Neural progenitor cell (in vitro differentiated cells): Measurements from ENCODE around the gene KHDC3L. TPM values are rescaled to one million over a fixed set of nuclear protein-coding genes. Genes with fewer than 3 reads are reported as not detected.

Experiments
- DNase-seq: peaks from one replicate; pipeline ENCODE4 v3.0.0-alpha.2; 2016; ENCODE audit warnings: low spot score
- H2AFZ ChIP-seq: fragments of 200-600 bp; sonication (generic); replicated peaks from 2 replicates; pipeline ENCODE4 v1.6.1; 2016; ENCODE audit warnings: antibody characterized with exemption
- H3F3A ChIP-seq: fragments of 200-600 bp; sonication (generic); 2 replicates; pipeline ENCODE4 v1.6.1; 2016; ENCODE audit warnings: antibody characterized with exemption, low read depth
- H3K27ac ChIP-seq: fragments of 200-600 bp; sonication (generic); 2 replicates; pipeline ENCODE4 v1.5.1; 2016; ENCODE audit warnings: mild to moderate bottlenecking
- H3K27me3 ChIP-seq: fragments of 200-600 bp; sonication (generic); 2 replicates; pipeline ENCODE4 v1.6.1; 2016; ENCODE audit warnings: mild to moderate bottlenecking, moderate library complexity
- H3K36me3 ChIP-seq: fragments of 200-600 bp; sonication (generic); 2 replicates; pipeline ENCODE4 v1.5.1; 2016
- H3K4me1 ChIP-seq: fragments of 200-600 bp; sonication (generic); 2 replicates; pipeline ENCODE4 v1.6.1; 2016; ENCODE audit warnings: mixed run types
- H3K4me2 ChIP-seq: fragments of 200-600 bp; sonication (generic); 2 replicates; pipeline ENCODE4 v1.6.1; 2016
- H3K4me3 ChIP-seq: fragments of 200-600 bp; sonication (generic); 2 replicates; pipeline ENCODE4 v1.5.1; 2016
- H3K79me2 ChIP-seq: fragments of 200-600 bp; sonication (generic); 2 replicates; pipeline ENCODE4 v1.6.1; 2016; ENCODE audit warnings: low read depth
- H3K9ac ChIP-seq: fragments of 200-600 bp; sonication (generic); 2 replicates; pipeline ENCODE4 v1.6.1; 2016
- H3K9me3 ChIP-seq: fragments of 200-600 bp; sonication (generic); 2 replicates; pipeline ENCODE4 v1.5.1; 2016; ENCODE audit warnings: low read depth
- H4K20me1 ChIP-seq: fragments of 200-600 bp; sonication (generic); 2 replicates; pipeline ENCODE4 v1.6.1; 2016; ENCODE audit warnings: low read depth
- H3K27ac Mint-ChIP-seq: 3 replicates; pipeline ENCODE4 v1.8.0; 2021; ENCODE audit warnings: mixed read lengths
- H3K27me3 Mint-ChIP-seq: 2 replicates; pipeline ENCODE4 v1.8.0; 2022; ENCODE audit warnings: low read depth, mild to moderate bottlenecking, inconsistent platforms, moderate library complexity, mixed read lengths; ENCODE audit not compliant: insufficient read depth
- H3K36me3 Mint-ChIP-seq: 3 replicates; pipeline ENCODE4 v1.8.0; 2021; ENCODE audit warnings: mixed read lengths
- H3K4me1 Mint-ChIP-seq: 3 replicates; pipeline ENCODE4 v1.8.0; 2021; ENCODE audit warnings: mixed read lengths
- H3K4me3 Mint-ChIP-seq: 3 replicates; pipeline ENCODE4 v1.8.0; 2021; ENCODE audit warnings: mild to moderate bottlenecking, moderate library complexity, mixed read lengths
- H3K9me3 Mint-ChIP-seq: 3 replicates; pipeline ENCODE4 v1.8.0; 2020; ENCODE audit warnings: mixed read lengths
- EZH2 ChIP-seq: fragments of 200-600 bp; sonication (generic); IDR thresholded peaks from 2 replicates; pipeline ENCODE4 v1.6.1; 2017; ENCODE audit warnings: antibody characterized with exemption, mild to moderate bottlenecking, moderate library complexity
- EZH2phosphoT487 ChIP-seq: fragments of 200-600 bp; sonication (generic); IDR thresholded peaks from 2 replicates; pipeline ENCODE4 v1.6.1; 2017; ENCODE audit warnings: antibody characterized with exemption
- total RNA-seq: library from RNA; depleted of rRNA; stranded (reverse); fragments of >200 nt; gene quantifications from 2 replicates; pipeline ENCODE4 v1.2.3, GENCODE V29; 2015; ENCODE audit warnings: low replicate concordance
- TF ChIP-seq, protein P1 (sequence below): fragments of 200-600 bp; sonication (generic); IDR thresholded peaks from 2 replicates; pipeline ENCODE4 v1.5.1; 2017; ENCODE audit warnings: antibody characterized with exemption, mild to moderate bottlenecking

Gene KHDC3L
- total RNA-seq, 1 donor from 2014 or later, result not detected

DNA sequence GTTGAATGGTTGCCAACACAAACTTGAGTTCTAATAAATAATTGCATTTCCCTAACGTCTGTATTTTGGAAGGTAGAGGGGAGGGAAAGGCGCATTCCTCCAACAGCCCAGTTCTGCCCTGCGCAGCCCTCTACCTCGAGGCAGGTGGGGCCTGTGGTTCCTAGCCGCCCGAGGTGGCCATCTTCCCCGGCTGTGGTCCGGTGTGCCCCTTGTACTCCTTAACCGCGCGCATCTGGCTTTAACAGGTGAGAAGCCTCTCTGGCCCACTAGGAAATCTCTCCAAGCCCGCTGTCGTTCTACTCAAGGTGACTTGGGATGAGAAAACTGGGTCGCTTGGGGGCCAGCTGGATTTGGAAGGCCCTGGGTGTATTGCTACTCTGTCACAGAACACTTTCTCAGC is 1.7 kb downstream of the KHDC3L start:
- no peaks in the 10 kb centered on the region for H3K36me3 Mint-ChIP-seq
- no peaks in the 10 kb centered on the region for H3K4me1 ChIP-seq
- no peaks in the 10 kb centered on the region for H3K36me3 ChIP-seq
- DNase-seq, result no peak
- H3F3A ChIP-seq, result no peaks in the 10 kb centered on the region
- no peak overlapping the region for H3K4me2 ChIP-seq
- no peak overlapping the region for H3K4me3 ChIP-seq
- H3K27ac Mint-ChIP-seq, result no peak overlapping the region
- TF ChIP-seq, protein P1, sequence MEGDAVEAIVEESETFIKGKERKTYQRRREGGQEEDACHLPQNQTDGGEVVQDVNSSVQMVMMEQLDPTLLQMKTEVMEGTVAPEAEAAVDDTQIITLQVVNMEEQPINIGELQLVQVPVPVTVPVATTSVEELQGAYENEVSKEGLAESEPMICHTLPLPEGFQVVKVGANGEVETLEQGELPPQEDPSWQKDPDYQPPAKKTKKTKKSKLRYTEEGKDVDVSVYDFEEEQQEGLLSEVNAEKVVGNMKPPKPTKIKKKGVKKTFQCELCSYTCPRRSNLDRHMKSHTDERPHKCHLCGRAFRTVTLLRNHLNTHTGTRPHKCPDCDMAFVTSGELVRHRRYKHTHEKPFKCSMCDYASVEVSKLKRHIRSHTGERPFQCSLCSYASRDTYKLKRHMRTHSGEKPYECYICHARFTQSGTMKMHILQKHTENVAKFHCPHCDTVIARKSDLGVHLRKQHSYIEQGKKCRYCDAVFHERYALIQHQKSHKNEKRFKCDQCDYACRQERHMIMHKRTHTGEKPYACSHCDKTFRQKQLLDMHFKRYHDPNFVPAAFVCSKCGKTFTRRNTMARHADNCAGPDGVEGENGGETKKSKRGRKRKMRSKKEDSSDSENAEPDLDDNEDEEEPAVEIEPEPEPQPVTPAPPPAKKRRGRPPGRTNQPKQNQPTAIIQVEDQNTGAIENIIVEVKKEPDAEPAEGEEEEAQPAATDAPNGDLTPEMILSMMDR, result no peak
- TF ChIP-seq EZH2, result no peak
- TF ChIP-seq EZH2phosphoT487, result no peak
- no peak overlapping the region for H3K4me3 Mint-ChIP-seq
- H3K9me3 Mint-ChIP-seq, result no peaks in the 10 kb centered on the region
- H3K9ac ChIP-seq, result no peak overlapping the region
- H3K4me1 Mint-ChIP-seq, result peaks cover 5% of the 10 kb centered on the region
- H4K20me1 ChIP-seq, result no peaks in the 10 kb centered on the region
- H3K27me3 ChIP-seq, result no peaks in the 10 kb centered on the region
- peaks cover 6% of the 10 kb centered on the region for H3K27me3 Mint-ChIP-seq
- no peak overlapping the region for H3K27ac ChIP-seq
- H3K79me2 ChIP-seq, result no peaks in the 10 kb centered on the region
- no peak overlapping the region for H2AFZ ChIP-seq
- no peaks in the 10 kb centered on the region for H3K9me3 ChIP-seq

DNA sequence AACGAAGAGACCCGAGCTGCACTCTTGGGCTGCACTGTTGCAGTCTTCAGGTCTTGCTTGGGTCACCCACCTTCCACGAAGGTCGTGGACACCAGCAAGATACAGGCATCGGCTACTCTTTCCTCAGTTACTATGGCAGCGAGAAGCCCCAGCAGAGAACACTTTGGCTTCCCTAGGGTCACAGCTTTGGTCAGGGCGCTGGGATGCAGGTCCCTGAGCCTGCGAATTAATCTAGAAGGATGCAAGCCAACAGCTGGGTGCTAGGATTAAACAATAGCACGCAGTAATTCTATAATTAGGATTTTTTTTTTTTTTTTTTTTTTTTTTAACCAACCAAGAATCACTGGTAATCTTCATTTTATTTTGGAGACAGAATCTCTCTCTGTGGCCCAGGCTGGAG is 2.1 kb downstream of the KHDC3L start:
- Mint-ChIP-seq H3K4me1 (peaks cover 5% of the 10 kb centered on the region), H3K27me3 (peaks cover 6% of the 10 kb centered on the region), H3K4me3 (no peak overlapping the region), H3K36me3 (no peaks in the 10 kb centered on the region), H3K9me3 (no peaks in the 10 kb centered on the region), H3K27ac (no peak overlapping the region)
- no peaks in the 10 kb centered on the region for H3K79me2 ChIP-seq
- no peak overlapping the region for H3K27ac ChIP-seq
- no peaks in the 10 kb centered on the region for H4K20me1 ChIP-seq
- H3K4me2 ChIP-seq, result no peak overlapping the region
- H3F3A ChIP-seq, result no peaks in the 10 kb centered on the region
- no peaks in the 10 kb centered on the region for H3K9me3 ChIP-seq
- H3K4me1 ChIP-seq, result no peaks in the 10 kb centered on the region
- no peak overlapping the region for H3K9ac ChIP-seq
- H3K36me3 ChIP-seq, result no peaks in the 10 kb centered on the region
- no peak for DNase-seq
- H3K27me3 ChIP-seq, result no peaks in the 10 kb centered on the region
- H2AFZ ChIP-seq, result no peak overlapping the region
- no peak overlapping the region for H3K4me3 ChIP-seq
- TF ChIP-seq EZH2phosphoT487 (no peak), EZH2 (no peak)
- TF ChIP-seq, protein P1, result no peak

DNA sequence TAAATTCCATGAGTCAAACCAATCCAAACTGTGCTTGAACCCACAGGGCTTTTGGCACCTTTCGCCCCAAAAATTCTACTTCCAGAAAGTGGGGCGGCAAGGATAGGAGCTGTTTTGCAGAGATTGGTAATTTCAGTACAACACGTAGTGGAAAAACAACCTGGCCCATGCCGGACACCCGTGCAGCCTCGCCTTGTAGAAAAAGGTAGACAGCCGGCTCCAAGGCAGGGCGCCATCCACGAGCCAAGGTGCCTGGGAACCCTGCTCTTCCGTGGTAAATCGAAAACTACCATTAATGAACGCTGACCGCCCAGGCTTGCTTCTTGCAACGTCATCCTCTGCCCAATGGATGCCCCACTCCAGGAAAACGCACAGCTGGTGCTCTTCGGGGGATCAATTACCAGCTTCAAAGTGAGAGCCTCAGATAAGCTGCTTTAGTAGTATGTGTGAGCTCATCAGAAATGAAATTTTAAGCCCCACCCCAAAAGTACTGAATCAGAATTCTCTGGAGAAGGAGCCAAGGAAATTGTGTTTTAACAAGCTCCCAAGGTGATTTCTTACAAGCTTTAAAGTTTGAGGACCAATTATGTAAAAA is 5.4 kb downstream of the KHDC3L start:
- Histone ChIP-seq H3K9ac (no peak overlapping the region), H2AFZ (peak overlapping the region; percentile 68), H4K20me1 (no peaks in the 10 kb centered on the region), H3F3A (no peaks in the 10 kb centered on the region), H3K27ac (no peak overlapping the region), H3K4me3 (no peak overlapping the region), H3K79me2 (no peaks in the 10 kb centered on the region), H3K9me3 (no peaks in the 10 kb centered on the region), H3K27me3 (no peaks in the 10 kb centered on the region), H3K4me2 (no peak overlapping the region), H3K36me3 (no peaks in the 10 kb centered on the region), H3K4me1 (no peaks in the 10 kb centered on the region)
- peaks cover 5% of the 10 kb centered on the region for H3K4me1 Mint-ChIP-seq
- no peak for TF ChIP-seq EZH2phosphoT487
- no peak for TF ChIP-seq EZH2
- TF ChIP-seq, protein P1, result no peak
- peaks cover 2% of the 10 kb centered on the region for H3K9me3 Mint-ChIP-seq
- H3K27me3 Mint-ChIP-seq, result peaks cover 4% of the 10 kb centered on the region
- DNase-seq, result no peak
- no peak overlapping the region for H3K4me3 Mint-ChIP-seq
- no peaks in the 10 kb centered on the region for H3K36me3 Mint-ChIP-seq
- no peak overlapping the region for H3K27ac Mint-ChIP-seq
